NCI-H1092 (cell line): Measurements from ENCODE around the gene MLIP.
"Not testable (repeated sequence)": the region's sequence is repeated elsewhere in the genome, so short reads cannot be mapped to it uniquely, and the experiment has no call there.

Experiments
- DNase-seq: peaks from one replicate; lab custom pipeline; 2025; lab: John Stamatoyannopoulos, UW

MLIP gene

DNA sequence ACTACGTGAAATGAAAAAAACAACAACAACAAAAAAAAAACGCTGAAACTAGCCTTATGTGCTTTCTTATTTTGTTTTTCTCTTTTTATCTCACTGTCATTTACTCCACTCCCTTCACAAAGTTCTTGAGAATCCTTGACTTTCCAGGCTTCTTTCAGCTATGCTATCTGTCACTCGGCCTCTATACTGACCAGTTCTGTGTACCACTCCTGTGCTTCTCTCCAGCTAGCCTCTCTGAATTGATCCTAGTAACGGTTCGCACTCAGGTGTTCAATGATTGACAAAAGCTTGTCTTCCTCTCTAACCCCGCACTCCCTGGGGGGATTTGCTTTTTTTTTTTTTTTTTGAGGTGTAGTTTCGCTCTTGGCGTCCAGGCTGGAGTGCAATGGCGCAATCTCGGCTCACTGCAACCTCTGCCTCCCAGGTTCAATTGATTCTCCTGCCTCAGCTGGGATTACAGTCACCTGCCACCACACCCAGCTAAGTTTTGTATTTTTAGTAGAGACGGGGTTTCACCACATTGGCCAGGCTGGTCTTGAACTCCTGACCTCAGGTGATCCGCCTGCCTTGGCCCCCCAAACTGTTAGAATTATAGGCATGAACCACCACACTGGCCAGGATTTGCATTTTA is 31.8 kb downstream of the MLIP start:
- no peak for DNase-seq

DNA sequence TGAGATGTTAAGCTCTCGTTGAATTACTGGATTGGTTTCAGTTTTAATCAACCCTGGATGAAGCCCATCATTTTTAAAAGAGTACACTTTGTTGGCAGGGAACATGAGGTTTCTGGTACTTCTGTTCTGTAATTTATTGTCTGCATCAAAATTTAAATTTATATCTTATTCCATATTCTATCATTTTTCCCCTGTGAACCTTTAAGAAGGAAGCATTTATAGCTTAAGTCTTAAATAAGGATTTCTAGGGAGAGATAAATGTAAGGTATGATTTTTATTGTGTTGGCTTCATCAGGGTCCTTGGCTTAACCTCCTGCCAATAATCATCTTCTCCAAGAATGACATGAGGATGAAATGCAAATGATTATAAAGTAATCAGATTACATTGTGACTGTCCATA is 40.6 kb downstream of the MLIP start:
- DNase-seq = no peak

DNA sequence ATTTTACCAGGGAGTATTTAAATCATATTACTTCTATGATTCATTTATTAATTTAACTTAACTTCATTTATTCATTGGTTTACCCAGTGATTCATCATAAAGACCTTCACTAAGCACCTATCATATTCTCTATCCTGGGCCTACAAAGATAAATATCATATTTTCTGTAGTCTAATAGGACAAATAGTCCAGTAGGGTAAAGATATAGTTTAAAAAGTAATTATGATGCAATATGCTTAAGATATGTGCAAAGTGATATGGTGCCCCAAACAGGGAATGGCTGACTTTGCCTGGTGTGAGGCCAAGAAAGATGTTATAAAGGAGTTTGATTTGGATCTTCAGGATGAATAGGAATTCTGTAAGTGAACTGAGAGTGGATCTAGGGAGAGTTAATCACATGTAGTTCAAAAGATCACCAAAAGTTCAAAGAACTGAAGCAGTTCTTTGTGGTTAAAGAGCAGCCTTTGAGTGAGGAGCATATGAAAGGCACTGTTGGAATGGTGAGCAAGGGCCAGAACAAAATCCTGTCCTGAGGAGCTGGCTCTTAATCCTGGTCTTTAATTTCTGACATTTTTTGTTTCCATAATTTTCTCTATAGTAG is 45.5 kb downstream of the MLIP start:
- DNase-seq = no peak

DNA sequence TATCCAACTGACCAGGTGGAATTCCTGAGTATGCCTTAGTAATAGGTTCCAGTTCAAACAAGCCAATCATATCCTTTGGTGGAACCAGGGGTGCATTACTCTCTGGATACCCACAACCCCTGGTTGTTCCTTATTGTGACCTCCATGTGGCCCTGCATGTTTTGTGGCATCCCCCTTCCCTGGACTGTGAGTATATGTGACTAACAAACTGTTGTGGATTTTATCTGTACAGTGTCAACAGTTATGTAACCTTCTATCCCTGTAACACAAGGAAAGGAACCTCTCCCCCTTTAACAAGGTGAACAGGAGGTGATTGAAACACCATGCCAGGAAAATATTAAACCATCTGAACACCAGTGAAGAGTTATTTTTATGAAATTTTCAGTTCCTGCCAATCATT is 46.2 kb downstream of the MLIP start:
- no peak for DNase-seq

DNA sequence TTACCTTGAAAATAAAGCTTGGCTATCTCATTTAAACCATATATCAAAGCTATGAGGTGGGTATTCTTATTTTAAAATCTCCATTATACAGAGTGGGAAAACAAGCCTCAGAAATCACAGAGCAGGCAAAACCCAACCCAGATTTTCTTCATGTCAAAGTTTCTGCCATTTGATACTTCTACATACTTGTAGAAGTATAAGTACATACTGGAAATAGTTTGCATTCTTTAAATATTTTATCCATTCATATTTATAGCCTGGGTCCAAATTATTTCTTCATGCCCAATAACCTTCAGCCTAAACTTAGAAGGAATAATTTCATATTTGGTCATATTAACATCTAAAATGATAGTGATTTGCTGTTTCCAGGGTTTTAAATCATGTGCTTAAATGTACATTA is 61.8 kb downstream of the MLIP start:
- DNase-seq = no peak

DNA sequence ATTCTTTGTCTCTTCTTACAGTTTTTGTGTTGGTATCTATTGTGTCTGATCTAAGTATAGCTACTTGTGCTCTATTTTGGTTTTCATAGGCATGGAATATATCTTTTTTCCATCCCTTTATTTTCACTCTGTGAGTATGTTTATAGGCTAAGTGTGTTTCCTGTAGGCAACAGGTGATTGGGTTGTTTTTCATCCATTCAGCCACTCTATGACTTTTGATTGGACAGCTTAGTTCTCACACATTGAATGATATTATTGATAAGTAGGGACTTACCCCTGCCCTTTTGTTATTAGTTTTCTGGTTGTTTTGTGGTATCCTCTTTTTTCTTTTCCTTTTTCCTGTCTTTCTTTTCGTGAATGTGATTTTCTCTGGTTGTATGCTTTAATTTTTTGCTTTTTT is 67.9 kb downstream of the MLIP start:
- DNase-seq = no peak

DNA sequence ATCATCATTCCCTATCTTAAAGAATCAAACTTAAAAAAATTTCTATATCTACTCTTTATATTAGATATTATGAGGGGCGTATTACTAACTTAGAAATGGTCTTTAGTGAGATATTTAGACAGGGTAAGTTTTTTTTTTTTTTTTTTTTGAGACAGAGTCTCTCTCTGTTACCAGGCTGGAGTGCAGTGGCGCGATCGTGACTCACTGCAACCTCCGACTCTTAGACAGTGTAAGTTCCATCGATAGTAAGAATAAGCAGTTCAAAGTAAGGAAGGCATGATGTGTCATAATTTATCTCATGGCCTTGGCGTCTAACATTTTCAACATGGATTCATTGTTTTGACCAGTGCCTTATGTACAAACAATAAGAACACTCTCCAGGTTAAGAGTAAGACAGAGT is 72.4 kb downstream of the MLIP start:
- no peak for DNase-seq

DNA sequence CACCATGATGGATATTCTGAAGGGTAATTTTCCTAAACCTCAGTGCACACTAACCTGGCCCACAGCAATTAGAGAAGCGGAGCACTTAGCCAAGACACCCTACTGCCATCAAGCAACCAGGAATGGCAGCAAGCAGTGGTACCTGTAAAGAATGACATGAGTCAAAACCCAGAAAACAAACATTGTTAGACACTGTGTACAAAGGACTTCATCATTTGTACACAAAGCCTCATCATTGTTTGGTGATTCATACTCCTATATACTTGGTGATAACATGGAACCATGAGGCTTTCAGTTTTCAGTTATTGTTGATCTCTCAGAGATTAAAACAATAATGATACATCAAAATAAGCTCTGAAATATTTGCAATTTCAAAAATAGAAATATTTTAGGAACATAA is 74.6 kb downstream of the MLIP start:
- DNase-seq = no peak

DNA sequence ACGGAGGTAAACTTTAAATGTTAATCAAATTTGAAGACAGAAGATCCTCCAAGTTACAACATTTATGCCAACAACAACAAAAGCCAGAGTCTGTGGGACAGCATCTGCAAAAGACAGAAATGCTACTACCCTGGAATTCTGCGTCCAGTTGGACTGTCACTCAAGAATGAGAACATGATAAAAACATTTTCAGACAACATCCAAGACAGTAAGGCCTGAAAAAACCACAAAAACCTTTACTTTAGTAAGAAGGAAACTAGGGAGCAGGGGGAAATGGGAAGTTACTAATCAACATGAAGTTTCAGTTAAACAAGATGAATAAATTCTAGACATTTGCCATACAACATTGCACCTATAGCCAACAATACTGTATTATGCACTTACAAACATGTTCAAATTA is 77.6 kb downstream of the MLIP start:
- no peak for DNase-seq

DNA sequence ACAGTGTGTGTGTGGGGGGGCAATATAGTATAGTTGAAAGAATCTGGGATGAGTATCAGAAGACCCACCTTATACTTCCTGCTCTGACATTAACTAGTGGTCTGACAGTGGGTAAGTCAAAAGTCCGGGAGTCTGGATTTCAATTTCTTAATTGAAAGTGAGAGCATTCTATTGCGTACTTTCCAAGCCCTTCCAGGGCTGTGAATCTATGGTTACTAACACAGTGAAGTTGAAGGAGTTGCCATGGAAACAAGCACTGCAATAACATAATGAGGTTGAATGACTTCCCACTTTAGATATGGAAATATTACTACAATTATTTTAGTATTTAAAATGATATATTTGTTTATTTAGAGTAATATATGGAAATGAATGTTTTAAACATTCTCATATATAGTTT is 80.2 kb downstream of the MLIP start:
- no peak for DNase-seq

DNA sequence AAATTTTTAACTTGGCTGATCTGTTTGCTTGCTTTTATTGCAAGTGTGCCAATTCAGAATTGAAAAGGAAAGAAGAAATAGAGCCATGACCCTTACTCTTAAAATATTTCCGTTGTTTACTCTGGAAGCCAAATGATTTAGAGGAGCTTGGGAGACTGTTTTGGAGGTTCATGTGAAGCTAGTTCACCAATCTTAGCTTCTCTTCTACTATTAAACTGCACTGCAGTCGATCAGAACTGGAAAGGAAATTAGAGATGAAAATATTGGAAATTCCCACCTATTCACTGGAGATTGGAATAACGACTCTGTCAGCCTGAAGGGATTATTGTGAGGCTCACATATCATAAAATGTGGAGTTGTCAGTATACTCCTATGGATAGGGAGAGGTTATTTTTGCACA is 81.8 kb downstream of the MLIP start:
- DNase-seq = no peak

DNA sequence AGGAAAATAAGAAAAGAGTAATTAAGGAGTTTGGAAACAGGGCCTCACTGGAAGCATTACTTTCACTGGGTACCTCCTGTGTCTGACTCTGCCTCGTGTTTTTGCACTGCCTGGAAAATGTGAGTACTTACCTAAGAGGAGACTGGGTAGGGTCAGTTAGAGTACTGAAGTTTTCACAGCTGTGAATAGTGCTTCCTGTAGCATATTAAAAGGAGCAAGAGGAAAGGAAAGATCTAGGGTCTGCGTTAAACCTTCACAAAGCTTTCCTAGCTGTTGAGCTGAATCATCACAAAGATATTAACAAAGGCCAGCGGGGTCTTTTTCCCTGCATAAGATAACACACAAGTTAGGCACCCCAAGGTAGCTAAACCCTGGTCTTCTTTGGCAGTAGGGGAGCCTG is 82.3 kb downstream of the MLIP start:
- DNase-seq = no peak

DNA sequence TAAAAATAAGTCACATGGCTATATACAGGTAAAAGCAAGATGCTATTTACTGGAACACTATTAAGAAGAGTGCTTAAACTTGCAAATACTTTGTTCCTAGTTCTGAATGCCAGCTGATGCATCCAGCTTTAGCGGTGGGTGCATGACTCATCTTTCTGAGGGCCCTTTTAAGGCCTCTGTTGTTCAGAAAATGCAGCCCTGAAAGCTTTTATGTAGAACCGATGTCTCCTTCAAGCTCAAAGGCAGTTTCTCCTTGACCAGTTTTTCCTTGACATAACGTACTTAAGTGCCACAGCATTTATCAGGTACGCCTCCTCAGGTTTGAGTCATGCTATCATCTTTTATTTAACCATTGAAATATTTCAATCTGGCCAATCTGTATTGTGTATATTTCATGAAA is 82.8 kb downstream of the MLIP start:
- no peak for DNase-seq

DNA sequence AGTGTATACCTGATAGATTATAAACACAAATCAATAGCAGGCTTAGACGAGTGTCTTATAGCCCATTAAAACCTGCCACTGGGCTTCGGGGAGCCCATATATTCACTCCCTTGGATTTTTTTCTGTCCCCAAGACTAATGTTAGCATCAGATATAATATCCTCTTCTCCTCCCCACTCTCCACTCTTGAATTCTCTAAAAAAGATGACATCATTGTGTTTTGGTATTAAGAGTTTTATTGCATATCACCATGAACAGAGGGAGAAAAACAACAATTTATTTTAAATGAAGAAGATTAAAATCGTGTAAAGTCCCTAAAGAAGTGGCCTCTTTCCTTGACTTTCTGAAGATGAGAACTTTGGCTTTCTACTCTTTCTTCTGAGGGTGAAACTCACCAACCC is 84.4 kb downstream of the MLIP start:
- no peak for DNase-seq

DNA sequence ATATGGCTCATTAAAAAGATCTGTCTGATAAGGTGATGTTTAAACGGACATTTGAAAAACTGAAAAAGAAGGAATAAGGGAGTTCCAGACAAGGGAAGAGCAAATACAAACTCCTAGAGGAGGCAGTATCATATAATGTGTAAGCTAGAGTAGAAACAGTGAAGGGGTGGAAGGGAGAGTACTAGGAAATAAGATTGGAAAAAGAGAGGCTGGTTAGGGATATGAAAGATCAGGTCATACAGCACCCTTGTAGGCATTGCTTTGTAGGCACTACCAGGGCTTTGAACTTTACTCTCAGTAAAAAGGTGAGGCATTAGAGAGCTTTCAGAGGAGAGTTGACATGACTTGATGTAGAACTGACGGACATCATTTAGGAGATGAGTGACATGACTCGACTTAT is 85.7 kb downstream of the MLIP start:
- DNase-seq = no peak

DNA sequence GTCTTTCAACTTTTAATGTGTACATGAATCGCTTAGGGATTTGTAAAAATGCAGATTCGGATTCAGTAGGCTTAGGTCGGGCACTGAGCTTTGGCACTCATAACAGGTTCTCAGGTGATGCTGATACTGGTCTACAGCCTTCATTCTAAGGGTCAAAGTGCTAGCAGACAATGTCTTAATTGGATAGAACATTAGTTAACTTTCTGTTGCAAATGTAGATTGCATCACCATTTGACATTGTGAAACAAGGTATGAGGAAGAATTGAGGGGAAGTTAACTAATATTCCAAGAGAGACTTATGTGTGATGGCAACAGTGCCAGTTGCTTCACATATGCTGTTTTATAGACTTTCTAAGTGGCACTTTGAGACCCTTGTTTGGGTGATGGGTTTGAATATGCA is 86.9 kb downstream of the MLIP start:
- DNase-seq = no peak

DNA sequence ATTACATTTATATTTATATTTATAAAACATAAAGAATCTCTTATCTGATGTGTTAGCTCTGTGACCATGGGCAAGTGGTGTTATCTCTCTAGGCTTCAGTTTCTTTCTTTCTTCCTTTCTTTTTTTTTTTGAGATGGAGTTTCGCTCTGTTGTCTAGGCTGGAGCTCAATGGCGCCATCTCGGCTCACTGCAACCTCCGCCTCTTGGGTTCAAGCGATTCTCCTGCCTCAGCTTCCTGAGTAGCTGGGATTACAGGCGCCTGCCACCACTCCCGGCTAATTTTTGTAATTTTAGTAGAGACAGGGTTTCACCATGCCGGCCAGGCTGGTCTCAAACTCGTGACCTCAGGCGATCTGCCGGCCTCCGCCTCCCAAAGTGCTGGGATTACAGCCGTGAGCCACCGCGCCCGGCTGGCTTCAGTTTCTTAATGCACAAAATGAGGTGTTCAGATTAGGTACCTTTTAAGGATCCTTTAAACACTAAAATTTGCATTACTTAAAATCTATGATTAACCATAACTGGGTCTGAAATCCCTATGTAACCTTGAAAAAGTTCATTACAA is 92.3 kb downstream of the MLIP start:
- not testable (repeated sequence) for DNase-seq

DNA sequence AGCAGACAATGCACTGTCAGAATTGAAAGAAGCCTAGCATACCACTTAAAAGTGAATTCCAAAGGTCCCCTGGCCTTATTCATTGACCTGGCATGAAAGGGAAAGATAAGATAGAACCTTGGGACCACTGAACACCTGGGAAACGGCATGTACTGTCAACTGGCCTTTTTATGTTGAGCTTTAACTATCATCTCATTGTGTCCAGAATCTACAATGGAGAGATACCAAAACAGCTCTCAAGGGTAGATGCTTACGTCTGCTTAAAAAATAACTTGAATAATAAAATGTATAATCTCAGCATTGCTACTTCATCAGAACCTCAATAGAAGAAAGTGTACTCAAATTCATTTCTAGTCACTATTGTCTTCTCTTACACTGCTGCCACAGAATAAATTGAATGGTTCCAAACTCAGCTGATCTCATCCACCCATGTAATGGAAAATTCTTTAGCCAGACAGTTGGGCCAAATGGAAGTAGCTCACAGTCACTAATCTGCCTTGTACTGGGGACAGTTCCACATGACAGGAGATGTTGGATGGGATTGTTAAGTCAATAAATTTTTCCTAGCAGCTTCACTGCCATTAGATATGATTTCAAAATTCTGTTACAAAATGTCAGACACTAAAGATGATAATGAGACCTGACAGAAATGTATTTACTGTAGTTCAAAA is 93.8 kb downstream of the MLIP start:
- DNase-seq = no peak

DNA sequence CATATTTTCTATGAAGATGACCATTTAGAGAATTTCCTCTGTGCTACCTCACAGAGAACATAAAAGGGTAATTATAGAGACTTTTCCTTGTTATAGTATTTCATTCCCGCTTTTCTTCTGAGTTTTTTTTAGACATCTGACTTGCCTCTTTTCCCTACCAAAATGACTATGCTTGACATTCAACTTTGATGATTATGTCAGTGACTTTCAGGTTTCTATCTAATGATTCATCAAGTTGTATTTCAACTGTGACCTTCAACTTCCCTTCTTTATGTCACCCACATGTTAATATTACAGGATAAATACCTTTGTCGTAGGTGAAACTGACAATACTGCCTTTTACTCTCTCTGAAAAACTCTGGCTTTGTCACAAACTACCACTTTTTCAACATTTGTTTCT is 95.3 kb downstream of the MLIP start:
- no peak for DNase-seq

DNA sequence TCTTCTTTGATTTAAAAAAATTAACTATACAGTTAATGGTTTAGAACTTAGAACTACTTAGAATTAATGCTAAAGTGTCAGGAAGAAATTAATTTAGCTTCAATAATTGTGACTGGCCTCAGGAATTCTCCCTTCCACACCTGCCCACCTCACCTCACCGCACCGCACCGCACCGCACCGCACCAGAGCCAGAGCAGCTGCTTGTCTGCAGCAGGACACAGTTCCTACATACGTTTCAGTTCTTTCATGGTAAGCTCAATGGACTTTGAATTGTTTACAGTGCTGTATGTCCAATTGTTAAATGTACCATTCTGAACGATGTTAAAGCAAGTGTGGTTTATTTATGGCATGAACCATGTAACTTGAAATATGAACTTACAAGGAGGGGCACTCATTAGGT is 98.7 kb downstream of the MLIP start:
- DNase-seq = not testable (repeated sequence)

DNA sequence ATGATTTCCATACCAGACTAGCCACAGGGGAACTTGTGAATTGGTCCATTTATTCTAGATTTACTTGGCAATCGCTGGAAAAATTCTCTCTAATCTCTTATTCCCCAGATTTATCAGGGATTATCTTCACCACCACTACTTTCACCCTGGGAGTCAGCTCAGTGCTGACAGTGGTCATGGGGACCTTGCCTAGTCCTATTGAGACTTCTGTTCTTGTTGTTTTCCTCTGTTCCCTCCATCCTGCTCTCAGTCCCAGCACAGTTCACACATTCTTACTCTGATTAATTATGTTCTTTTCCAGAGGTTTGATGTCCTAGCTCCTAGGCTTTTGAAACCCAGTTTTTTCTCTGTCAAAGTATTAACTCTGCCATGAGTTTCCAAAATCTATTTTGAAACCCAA is 103.0 kb downstream of the MLIP start:
- DNase-seq = no peak

DNA sequence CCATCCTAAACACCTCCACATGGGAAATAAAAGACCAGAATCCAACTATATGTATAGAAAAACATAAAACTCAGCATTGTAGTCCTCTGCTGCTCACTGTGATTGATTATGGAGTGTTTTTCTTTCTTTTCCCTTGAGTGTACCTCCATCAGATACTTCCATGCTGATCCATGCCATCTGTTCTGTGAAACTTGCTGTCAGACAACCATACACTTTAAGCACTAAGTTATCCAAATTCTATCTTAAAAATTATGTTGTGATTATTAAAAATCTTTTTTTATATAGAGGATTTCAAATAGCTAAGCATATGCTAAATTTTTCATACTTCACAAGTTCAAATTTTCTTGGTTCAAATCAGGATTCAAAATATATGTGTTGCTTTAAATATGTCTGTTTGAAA is 105.1 kb downstream of the MLIP start:
- no peak for DNase-seq

DNA sequence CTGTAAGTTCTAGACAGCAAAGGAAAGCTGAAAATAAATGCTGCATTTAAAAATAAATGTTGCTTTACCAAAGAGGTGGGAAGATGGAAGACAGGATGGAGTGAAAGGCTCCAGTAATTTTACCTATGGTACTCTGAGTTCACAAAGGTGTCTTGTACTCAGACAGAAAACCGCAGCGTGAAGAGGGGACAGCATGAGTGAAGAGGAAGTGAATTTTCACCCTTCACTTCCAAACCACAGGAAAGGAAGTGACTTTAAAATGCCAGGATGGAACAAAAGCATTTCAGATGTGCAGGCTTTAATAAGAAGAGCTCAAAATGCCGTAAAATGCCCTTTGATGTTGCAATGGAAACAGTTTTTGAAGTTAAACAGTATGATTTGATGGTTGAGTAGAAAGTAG is 105.8 kb downstream of the MLIP start:
- DNase-seq = no peak

DNA sequence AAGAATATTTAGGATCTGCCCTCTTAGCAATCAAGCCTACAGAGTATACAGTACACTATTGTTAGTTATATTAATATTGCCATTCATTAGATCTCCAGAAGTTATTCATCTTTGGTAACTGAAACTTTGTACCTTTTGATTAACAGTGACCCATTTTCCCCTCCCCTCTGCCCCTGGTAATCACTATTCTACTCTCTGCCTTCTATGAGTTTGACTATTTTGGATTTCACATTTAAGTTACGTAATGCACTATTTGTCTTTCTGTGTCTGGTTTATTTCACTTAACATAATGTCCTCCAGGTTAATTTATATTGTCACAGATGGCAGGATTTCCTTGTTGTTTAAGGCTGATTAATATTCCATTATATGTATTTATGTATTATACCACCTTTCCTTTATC is 111.0 kb downstream of the MLIP start:
- no peak for DNase-seq
